ENCODE data around the gene TMEM88. TPM values are rescaled to one million over a fixed set of nuclear protein-coding genes. Genes with fewer than 3 reads are reported as not detected.
A peak's percentile ranks its signal among the peaks of the same experiment; 100 is the strongest.

The TMEM88 gene
- total and polyA plus RNA-seq, 2 of the 8 experiments (the other 6 are each of a cell fraction or from before 2014, with no cell fraction given): 0.69 to 8.8 TPM

GRCh38 chr17:7843536-7844291 is 11.2 kb upstream of the TMEM88 start (continued):
- TF ChIP-seq BCL11A (IDR thresholded peaks at IDR 0.05; ENCODE audit: low read depth in 2 of 2, low read length in 2 of 2): no peak
- TF ChIP-seq HDAC2 (IDR thresholded peaks at IDR 0.05; ENCODE audit: borderline replicate concordance in 1 of 2, low read depth in 2 of 2, low read length in 2 of 2): peak in 1 of 2 experiments; percentile 42; a peak in 1 of 4 replicates
- no peak for TF ChIP-seq CEBPB (IDR thresholded peaks at IDR 0.05; ENCODE audit: low read depth, low read length)
- TF ChIP-seq SP2 (IDR thresholded peaks at IDR 0.05; ENCODE audit: low read length): no peak
- 0 out of 2 replicates have a peak, but pooled peaks have one; percentile 8 for TF ChIP-seq SP1 (IDR thresholded peaks at IDR 0.05; ENCODE audit: low read depth, low read length)
- TF ChIP-seq NRF1 (IDR thresholded peaks at IDR 0.05; ENCODE audit: low read depth, low read length): no peak
- no peak for TF ChIP-seq SIX5 (IDR thresholded peaks at IDR 0.05; ENCODE audit: low read depth, low read length)
- TF ChIP-seq BRCA1 (IDR thresholded peaks at IDR 0.05; ENCODE audit: low read depth, low read length): no peak
